HCT116 (cell line): ENCODE results near the gene LRIT2. TPM values are rescaled to one million over a fixed set of nuclear protein-coding genes. Genes with fewer than 3 reads are reported as not detected.

Experiments
- ATAC-seq: fragments of 200-7000 bp; cut with Tn5 transposase; 2 replicates; pipeline ENCODE4 v1.9.1; 2020; ENCODE audit warnings: mild to moderate bottlenecking, moderate library complexity
- BruUV-seq: library from RNA; stranded (reverse); fragments of 400-500 nt; replicated peaks from 2 replicates; lab custom pipeline; 2021; lab: Mats Ljungman, UMichigan
- CTCF ChIA-PET: fragments of 300-600 bp; sonication (Branson Sonifier 250); formaldehyde crosslinking; loops from one replicate; lab custom pipeline; 2021; ENCODE audit warnings: antibody characterized with exemption; lab: Charles Lee
- POLR2A ChIA-PET: fragments of 300-600, 350-600 bp; sonication (Branson Sonifier 250); formaldehyde crosslinking; loops from one replicate; lab custom pipeline; 2021; ENCODE audit warnings: antibody characterized with exemption; lab: Charles Lee
- RAD21 ChIA-PET, 2 experiments: fragments of 300-600 bp; sonication (Branson Sonifier 250); formaldehyde crosslinking; loops; one replicate each; lab custom pipeline; 2023; ENCODE audit warnings: low total read pairs in 2 of 2; ENCODE audit not compliant: uncharacterized antibody in 2 of 2, unreplicated experiment in 2 of 2, low non-redundant PET in 1 of 2; lab: Charles Lee
- DNase-seq: peaks from one replicate; pipeline ENCODE4 v3.0.0-alpha.2; 2010; ENCODE audit warnings: low read depth, low spot score
- H2AFZ ChIP-seq: fragments of 200-600 bp; shearing (Covaris generic), sonication (generic); 2 replicates; pipeline ENCODE4 v1.6.1; 2017; ENCODE audit warnings: low read depth, mixed run types, mixed read lengths, antibody characterized with exemption, low read length; ENCODE audit not compliant: poor library complexity, severe bottlenecking
- H3K27ac ChIP-seq: 2 replicates; pipeline ENCODE4 v1.5.1; 2012; ENCODE audit warnings: low read depth, low read length
- H3K27me3 ChIP-seq: fragments of 200-600 bp; sonication (generic); 2 replicates; pipeline ENCODE4 v1.6.1; 2016; ENCODE audit warnings: mixed run types, low read length, mixed read lengths; ENCODE audit not compliant: insufficient read depth
- H3K36me3 ChIP-seq, 2 experiments: fragments of 200-500 bp in 1 of 2; fragments of 200-600 bp in 1 of 2; sonication (Bioruptor generic) in 1 of 2; sonication (generic) in 1 of 2; 2 replicates each; pipeline versions ENCODE4 v1.5.1 to v1.6.1; 2014 to 2016; ENCODE audit warnings: low read length in 2 of 2, inconsistent platforms in 1 of 2, mixed read lengths in 1 of 2, mixed run types in 1 of 2; ENCODE audit not compliant: insufficient read depth in 2 of 2, control insufficient read depth in 1 of 2
- H3K4me1 ChIP-seq, 2 experiments: fragments of 200-600 bp in 1 of 2; sonication (generic) in 1 of 2; 2 replicates each; pipeline versions ENCODE4 v1.5.1 to v1.6.1; 2012 to 2017; ENCODE audit warnings: low read length in 2 of 2, inconsistent platforms in 1 of 2, mild to moderate bottlenecking in 1 of 2, mixed read lengths in 1 of 2, mixed run types in 1 of 2, moderate library complexity in 1 of 2; ENCODE audit not compliant: insufficient read depth in 2 of 2, control insufficient read depth in 1 of 2
- H3K4me2 ChIP-seq: fragments of 200-600 bp; sonication (generic); 2 replicates; pipeline ENCODE4 v1.6.1; 2017; ENCODE audit warnings: mixed run types, low read length, mixed read lengths
- H3K4me3 ChIP-seq, 2 experiments: fragments of 200-600 bp in 1 of 2; sonication (generic) in 1 of 2; replicated peaks in 1 of 2; 2 replicates each; pipeline ENCODE4 v1.5.1; 2011 to 2016; ENCODE audit warnings: low read length in 2 of 2, control low read depth in 1 of 2, low read depth in 1 of 2, mild to moderate bottlenecking in 1 of 2, mixed read lengths in 1 of 2, mixed run types in 1 of 2
- H3K79me2 ChIP-seq: fragments of 200-600 bp; sonication (generic); 2 replicates; pipeline ENCODE4 v1.6.1; 2017; ENCODE audit warnings: mild to moderate bottlenecking, mixed run types, low read length, moderate library complexity, mixed read lengths; ENCODE audit not compliant: insufficient read depth
- H3K9ac ChIP-seq: fragments of 200-600 bp; sonication (generic); 2 replicates; pipeline ENCODE4 v1.6.1; 2016; ENCODE audit warnings: low read length, mixed read lengths
- H3K9me2 ChIP-seq: fragments of 200-600 bp; sonication (generic), shearing (Covaris generic); 2 replicates; pipeline ENCODE4 v1.6.1; 2017; ENCODE audit warnings: mixed run types, mild to moderate bottlenecking, moderate library complexity; ENCODE audit not compliant: insufficient read depth
- H3K9me3 ChIP-seq, 2 experiments: fragments of 200-500 bp in 1 of 2; fragments of 200-600 bp in 1 of 2; sonication (Bioruptor generic) in 1 of 2; sonication (generic) in 1 of 2; 2 replicates each; pipeline ENCODE4 v1.6.1; 2014 to 2017; ENCODE audit warnings: low read length in 2 of 2, mixed read lengths in 2 of 2, inconsistent platforms in 1 of 2, low read depth in 1 of 2, mild to moderate bottlenecking in 1 of 2, mixed run types in 1 of 2, moderate library complexity in 1 of 2; ENCODE audit not compliant: control insufficient read depth in 1 of 2, insufficient read depth in 1 of 2
- H4K20me1 ChIP-seq: fragments of 200-600 bp; sonication (generic), shearing (Covaris generic); 2 replicates; pipeline ENCODE4 v1.6.1; 2017; ENCODE audit warnings: mixed run types, mild to moderate bottlenecking, moderate library complexity; ENCODE audit not compliant: insufficient read depth
- JUND ChIP-seq: IDR thresholded peaks from 2 replicates; pipeline ENCODE4 v1.6.1; 2012
- POLR2A ChIP-seq: IDR thresholded peaks from 2 replicates; pipeline ENCODE4 v1.7.0; 2011; ENCODE audit warnings: borderline replicate concordance; ENCODE audit not compliant: insufficient read depth, insufficient read length; ENCODE audit errors: extremely low read depth
- POLR2AphosphoS5 ChIP-seq: IDR thresholded peaks from 2 replicates; pipeline ENCODE4 v1.6.1; 2011; ENCODE audit warnings: mild to moderate bottlenecking, low read depth, low read length, moderate library complexity
- RAD21 ChIP-seq: IDR thresholded peaks from 2 replicates; pipeline ENCODE4 v1.6.1; 2012; ENCODE audit warnings: low read depth, mild to moderate bottlenecking
- REST ChIP-seq: IDR thresholded peaks from 2 replicates; pipeline ENCODE4 v1.6.1; 2012; ENCODE audit warnings: low read depth
- SIN3A ChIP-seq: IDR thresholded peaks from 2 replicates; pipeline ENCODE4 v1.6.1; 2012; ENCODE audit warnings: low read depth
- YY1 ChIP-seq: IDR thresholded peaks from 2 replicates; pipeline ENCODE4 v1.6.1; 2011; ENCODE audit warnings: low read length, low read depth, moderate library complexity, mild to moderate bottlenecking; ENCODE audit not compliant: insufficient replicate concordance; ENCODE audit errors: extremely low read depth
- ZBTB33 ChIP-seq: IDR thresholded peaks from 2 replicates; pipeline ENCODE4 v1.6.1; 2011; ENCODE audit warnings: mild to moderate bottlenecking, low read length, moderate library complexity; ENCODE audit not compliant: insufficient replicate concordance; ENCODE audit errors: extremely low read depth
- ZFX ChIP-seq: fragments of 450-650 bp; IDR thresholded peaks from 2 replicates; pipeline ENCODE4 v1.6.1; 2017
- ZNF274 ChIP-seq: fragments of 200-500 bp; sonication (Bioruptor generic); IDR thresholded peaks from 2 replicates; pipeline ENCODE4 v1.6.1; 2014; ENCODE audit warnings: mild to moderate bottlenecking, low read depth, low read length, inconsistent platforms
- intact Hi-C: fragments of 100-400 bp; cut with micrococcal nuclease; formaldehyde crosslinking; loops from 2 replicates; pipeline ENCODE4 v1.10.0; 2022
- total RNA-seq: library from RNA; stranded (reverse); gene quantifications from one replicate; pipeline ENCODE4 v1.2.1, GENCODE V29; 2021; ENCODE audit not compliant: unreplicated experiment

Gene LRIT2
- total RNA-seq, 1 experiment from 2014 or later, result not detected

GRCh38 chr10:84217746-84218145, 7.6 kb downstream of the LRIT2 start:
- Histone ChIP-seq H3K9me3 (0 out of 4 replicates have a peak, but pooled peaks cover 0 to 4% of the 10 kb centered on the region in 2 experiments), H3K4me3 (no peak overlapping the region), H3K36me3 (no peaks in the 10 kb centered on the region), H2AFZ (no peak overlapping the region), H3K79me2 (no peaks in the 10 kb centered on the region), H3K27me3 (peaks cover 8% of the 10 kb centered on the region; the same call in 1 of the 2 replicates), H3K4me2 (no peak overlapping the region), H3K9me2 (no peaks in the 10 kb centered on the region), H3K27ac (no peak overlapping the region), H3K4me1 (no peaks in the 10 kb centered on the region), H3K9ac (no peak overlapping the region), H4K20me1 (no peaks in the 10 kb centered on the region)
- CTCF ChIA-PET, result no interaction called here
- DNase-seq (no peak), ATAC-seq (no peak)
- RAD21 ChIA-PET, result no interaction called here
- POLR2A ChIA-PET, result no interaction called here
- TF ChIP-seq ZBTB33 (no peak), POLR2A (no peak), POLR2AphosphoS5 (no peak), ZNF274 (no peak), REST (no peak), JUND (no peak), RAD21 (no peak), ZFX (no peak), YY1 (no peak), SIN3A (no peak)
- intact Hi-C loops, result no loop called here
- BruUV-seq, result no TSS peak
